Measurements from ENCODE around the gene C2CD4B.

C2CD4B gene

GRCh38 chr15:62165104-62165792 lies at the start of gene C2CD4B:
TSS of gene C2CD4B (minus strand) at chr15:62165285. CDS start at chr15:62164984, 301 bp downstream.
- no peak for DNase-seq (ENCODE audit: low read depth in 2 of 2)

DNA sequence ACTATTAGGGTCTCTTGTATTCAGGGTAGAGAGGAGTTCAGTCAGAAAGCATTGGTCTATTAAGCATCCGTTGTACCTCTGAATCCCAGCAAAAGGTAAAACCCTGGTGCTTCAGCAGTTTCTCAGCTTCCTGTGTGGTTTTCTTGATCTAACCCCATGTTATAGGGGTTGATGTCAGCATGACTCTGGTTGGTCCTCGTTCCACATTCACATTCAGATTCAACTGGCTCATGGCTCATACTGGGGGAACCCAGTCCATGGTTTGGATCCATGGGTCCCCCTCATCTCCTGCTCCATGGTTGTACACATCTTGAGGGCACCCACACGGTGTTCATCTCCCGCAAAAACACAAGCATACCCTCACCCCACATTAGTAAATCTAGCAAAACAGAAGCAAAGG lies 47.7 kb upstream of the C2CD4B start:
- no peak for DNase-seq (ENCODE audit: low read depth in 2 of 2)

DNA sequence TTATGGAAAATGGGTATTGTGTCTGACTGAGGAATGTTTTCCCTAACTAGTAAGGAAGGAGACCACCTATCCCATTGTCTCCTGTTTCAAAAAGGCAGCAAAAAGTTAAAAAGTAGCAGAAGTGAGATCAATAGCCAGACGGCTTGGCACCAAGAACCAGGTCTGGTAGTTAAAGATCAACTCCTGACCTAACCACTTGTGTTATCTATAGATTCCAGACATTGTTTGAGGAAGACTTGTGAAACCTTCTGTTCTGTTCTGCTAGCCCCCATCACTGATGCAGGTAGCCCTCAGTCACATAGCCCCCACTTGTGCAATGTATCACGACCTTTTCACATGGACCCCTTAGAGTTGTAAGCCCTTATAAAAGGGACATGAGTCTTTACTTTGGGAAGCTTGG lies 46.3 kb upstream of the C2CD4B start:
- DNase-seq (ENCODE audit: low read depth in 2 of 2): no peak

DNA sequence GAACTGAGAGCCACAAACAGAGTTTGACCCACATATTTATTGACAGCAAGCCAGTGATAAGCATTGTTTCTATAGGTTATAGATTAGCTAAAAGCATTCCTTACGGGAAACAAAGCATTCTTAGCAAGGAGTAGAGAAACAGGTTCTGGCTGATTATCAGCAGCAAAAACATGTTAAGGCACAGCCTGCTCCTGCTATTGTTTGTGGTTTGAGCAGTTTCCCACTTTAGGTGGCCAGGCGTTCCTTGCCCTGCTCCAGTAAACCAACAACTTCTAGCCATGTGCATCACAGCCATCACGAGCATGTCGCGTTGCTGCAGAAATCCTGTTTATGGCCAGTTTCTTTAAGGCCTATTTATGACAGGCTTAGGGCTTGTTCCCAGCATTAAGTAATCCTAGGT lies 44.7 kb upstream of the C2CD4B start:
- DNase-seq (ENCODE audit: low read depth in 2 of 2): no peak

DNA sequence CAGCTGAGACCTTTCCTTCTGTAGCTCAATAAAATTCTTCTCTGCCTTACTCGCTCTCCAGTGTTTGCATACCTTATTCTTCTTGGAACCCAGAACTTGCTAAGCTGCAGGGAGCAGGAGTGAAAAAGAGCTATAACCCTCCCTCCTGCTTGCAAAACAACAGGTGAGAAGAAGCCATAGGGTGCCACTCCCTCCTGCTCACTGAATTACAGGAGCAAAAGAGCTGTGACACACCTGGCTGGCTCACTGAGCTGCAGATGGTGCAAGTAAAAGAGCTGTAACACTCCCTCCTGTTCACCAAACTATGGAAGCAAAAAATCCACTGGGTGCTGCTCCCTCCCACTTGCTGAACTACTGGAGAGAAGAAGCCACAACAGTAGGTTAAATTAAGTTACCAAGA lies 44.2 kb upstream of the C2CD4B start:
- no peak for DNase-seq (ENCODE audit: low read depth in 2 of 2)

DNA sequence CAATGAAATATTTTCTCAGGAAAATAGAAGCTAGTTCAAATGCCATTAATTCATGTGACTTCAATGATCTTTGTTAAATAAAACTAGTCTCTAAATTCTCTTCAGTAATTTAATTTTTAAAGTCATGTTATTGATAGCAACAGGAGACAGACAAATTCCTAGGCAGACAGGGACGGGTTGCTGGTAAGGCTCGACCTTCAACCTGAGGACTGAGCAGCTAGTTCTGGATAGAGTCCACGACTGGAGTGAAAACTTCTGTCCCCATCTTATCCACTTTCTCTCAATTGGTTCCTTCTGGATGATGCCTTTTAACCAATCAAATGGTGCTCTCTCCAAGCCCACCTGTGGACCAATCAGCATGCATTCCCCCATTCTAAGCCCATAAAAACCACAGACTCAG lies 43.8 kb upstream of the C2CD4B start:
- DNase-seq (ENCODE audit: low read depth in 2 of 2): no peak

DNA sequence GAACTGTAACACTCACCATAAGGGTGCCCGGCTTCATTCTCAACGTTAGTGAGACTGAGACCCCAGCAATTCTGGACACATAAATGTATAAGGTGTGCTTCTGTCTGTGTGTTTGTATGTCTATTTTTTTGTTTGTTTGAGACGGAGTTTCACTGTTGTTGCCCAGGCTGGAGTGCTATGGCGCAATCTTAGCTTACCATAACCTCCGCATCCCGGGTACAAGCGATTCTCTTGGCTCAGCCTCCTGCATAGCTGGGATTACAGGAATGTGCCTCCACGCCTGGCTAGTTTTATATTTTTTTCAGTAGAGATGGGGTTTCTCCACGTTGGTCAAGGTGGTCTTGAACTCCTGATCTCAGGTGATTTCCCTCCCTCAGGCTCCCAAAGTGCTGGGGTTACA lies 43.3 kb upstream of the C2CD4B start:
- no peak for DNase-seq (ENCODE audit: low read depth in 2 of 2)

GRCh38 chr15:62190675-62191074 lies 25.6 kb upstream of the C2CD4B start:
- DNase-seq (ENCODE audit: low read depth in 2 of 2): no peak

GRCh38 chr15:62190274-62190673 lies 25.2 kb upstream of the C2CD4B start:
- no peak for DNase-seq (ENCODE audit: low read depth in 2 of 2)

DNA sequence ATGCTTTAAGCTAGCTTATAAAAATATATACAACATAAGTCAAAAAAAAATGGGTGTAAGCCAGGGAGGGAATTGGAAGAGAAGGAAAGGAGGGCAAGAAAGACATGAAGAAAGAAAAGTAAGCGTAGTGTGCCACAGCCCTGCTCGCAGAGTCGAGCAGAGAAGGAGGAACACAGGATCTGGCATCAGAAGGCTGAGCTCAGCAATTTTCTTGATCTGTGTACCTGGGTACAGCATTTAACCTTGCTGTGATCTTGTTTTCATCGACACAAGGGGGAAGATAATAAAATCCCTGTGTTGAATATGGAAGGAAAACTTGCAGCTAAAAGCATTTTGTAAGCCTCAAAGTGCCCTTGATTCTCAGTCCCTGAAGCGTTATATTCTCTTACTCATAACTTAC lies 23.7 kb upstream of the C2CD4B start:
- no peak for DNase-seq (ENCODE audit: low read depth in 2 of 2)

- DNase-seq (ENCODE audit: low read depth in 2 of 2): no peak
These were observed 22.8 kb upstream of the C2CD4B start for GRCh38 chr15:62187910-62188309.

DNA sequence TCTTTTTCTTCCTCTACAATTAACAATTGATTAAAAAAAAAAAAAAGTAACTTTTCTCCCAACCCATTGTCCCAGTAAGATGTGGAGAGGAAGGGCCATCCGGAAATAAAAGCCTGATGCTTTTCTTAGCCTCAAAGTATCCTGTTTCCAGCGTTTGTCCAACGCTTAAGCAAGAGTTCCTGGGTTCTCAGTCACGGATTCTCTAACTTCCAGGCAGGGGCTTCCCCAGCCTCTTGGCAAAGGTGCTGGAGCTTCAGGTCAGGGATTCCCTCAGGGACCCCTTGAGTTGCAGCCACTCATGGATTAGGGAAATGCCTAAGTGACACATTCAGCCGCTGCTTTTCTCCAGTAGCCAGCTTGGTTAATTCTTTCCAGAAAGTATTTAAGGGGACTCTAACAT lies 22.3 kb upstream of the C2CD4B start:
- no peak for DNase-seq (ENCODE audit: low read depth in 2 of 2)

- no peak for DNase-seq (ENCODE audit: low read depth in 2 of 2)
These were observed 21.5 kb upstream of the C2CD4B start for GRCh38 chr15:62186578-62186977.

DNA sequence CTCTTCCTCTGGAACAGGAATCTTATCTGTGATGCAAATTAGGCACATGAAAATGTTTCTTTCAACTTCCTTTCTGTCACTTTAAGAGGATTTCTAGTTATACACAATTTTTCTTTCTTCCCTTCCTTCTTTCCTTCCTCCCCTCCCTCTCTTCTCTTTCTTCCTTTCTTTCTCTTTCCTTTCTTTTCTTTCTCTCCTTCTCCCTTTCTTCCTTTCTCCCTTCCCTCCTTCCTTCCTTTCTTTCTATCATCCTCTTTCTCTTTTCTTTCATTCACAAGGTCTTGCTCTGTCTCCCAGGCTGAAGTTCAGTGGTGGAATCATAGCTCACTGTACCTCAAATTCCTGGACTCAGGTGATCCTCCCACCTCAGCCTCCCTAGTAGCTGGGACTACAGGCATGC lies 18.0 kb upstream of the C2CD4B start:
- no peak for DNase-seq (ENCODE audit: low read depth in 2 of 2)

- DNase-seq (ENCODE audit: low read depth in 2 of 2): peak in 1 of 2 experiments; percentile 7
These were observed 8.1 kb upstream of the C2CD4B start for GRCh38 chr15:62173215-62173614.

DNA sequence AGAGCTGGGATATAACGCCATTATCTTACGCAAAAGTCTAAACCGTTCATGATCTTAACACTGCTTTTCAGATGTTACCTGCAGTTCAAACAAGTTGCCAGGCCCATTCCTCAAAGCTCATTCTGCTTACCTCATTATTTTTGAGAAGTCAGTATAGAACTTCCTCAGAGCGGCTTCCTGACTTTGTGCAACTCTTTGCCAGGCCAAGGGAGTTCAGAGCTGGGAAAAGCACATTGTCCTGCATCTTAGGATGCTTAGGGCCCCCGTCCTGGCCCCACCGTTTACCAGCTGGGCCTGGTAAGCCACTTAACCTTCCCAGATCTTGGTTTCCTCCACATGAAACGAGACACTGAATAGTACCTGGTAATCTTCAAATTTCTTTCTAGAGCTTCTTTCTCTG lies 6.8 kb upstream of the C2CD4B start:
- no peak for DNase-seq (ENCODE audit: low read depth in 2 of 2)

DNA sequence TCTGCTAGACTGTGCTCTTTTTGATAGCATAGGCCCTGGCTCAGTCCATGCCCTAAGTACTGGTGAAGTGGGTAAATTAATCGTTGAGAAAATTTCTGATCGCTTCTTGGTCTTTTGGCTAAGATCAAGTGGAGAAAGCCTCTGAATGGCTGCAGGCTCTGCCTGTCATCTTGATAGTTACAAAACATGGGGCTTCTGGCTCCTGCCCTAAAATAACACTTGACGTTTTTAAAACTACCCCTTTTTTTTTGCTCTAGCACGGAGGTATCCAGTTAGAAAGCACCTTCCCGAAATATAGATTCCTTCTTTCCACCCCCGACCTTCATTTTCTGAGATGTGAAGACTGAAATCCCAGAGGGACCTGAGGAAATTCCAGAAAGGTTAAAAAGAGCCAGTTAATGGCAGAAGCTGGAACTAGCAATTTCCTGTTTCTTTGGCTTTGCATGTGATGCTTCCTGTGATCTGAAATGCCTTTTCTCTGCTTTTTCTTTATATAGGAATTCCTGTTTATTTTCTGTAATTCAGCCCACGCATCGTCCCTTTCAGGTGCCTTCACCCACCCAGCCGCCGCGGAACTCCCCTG lies 799 bp upstream of the C2CD4B start:
- DNase-seq (ENCODE audit: low read depth in 2 of 2): peak in 1 of 2 experiments; percentile 2

DNA sequence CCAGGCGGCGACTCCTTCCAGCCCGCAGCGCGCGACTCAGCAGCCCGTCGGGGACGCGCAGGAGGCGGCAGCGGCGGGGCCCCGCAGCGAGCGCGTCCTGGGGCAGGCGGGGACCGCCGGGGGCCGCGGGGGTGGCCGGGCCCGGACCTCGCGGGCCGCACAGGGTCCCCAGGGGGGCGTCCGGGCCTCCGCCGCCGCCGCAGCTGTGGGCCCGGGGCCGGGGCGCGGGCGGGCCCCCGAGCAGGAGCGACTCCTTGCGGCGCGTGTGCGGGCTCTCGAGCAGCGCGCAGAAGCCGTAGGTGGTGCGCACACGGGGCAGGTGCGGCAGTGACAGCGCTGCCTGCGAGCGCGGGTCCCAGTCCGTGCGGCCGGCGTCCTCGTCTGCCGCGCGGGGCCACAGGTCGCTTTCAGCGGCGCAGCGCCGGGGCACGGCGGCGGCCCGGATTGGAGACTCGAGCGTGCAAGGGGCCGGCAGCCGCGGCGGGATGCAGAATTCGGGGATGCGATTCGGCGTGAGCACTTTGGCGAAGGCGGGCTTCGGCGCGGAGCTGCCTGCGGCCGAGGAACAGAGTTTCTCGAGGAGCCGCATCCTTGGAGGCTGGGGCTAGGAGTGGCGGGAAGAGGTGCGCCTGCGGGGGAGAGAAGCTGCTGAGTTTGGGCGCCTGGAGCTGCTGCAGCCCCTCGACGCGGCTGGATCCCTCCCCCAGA lies 535 bp downstream of the C2CD4B start:
- no peak for DNase-seq (ENCODE audit: low read depth in 2 of 2)

- DNase-seq (ENCODE audit: low read depth in 2 of 2): no peak
These were observed 1.1 kb downstream of the C2CD4B start for GRCh38 chr15:62164014-62164395.

GRCh38 chr15:62163397-62164013 lies 1.6 kb downstream of the C2CD4B start:
- no peak for DNase-seq (ENCODE audit: low read depth in 2 of 2)

GRCh38 chr15:62153228-62153627 lies 11.9 kb downstream of the C2CD4B start:
- no peak for DNase-seq (ENCODE audit: low read depth in 2 of 2)

GRCh38 chr15:62150445-62150844 lies 14.6 kb downstream of the C2CD4B start:
- DNase-seq (ENCODE audit: low read depth in 2 of 2): no peak

- DNase-seq (ENCODE audit: low read depth in 2 of 2): no peak
These were observed 15.4 kb downstream of the C2CD4B start for GRCh38 chr15:62149729-62150128.
